NCI-H2196 (cell line): ENCODE results near the gene DBH.

ENCODE experiments used
- DNase-seq: peaks from one replicate; lab custom pipeline; 2025; ENCODE audit not compliant: unreplicated experiment; lab: John Stamatoyannopoulos, UW

The DBH gene

GRCh38 chr9:133604214-133604613 lies 31.9 kb upstream of the DBH start:
- DNase-seq = no peak

- no peak for DNase-seq
These were observed 31.3 kb upstream of the DBH start for GRCh38 chr9:133604856-133605255.

- DNase-seq = no peak
These were observed 30.7 kb upstream of the DBH start for GRCh38 chr9:133605446-133605845.

GRCh38 chr9:133605856-133606707 lies 30.1 kb upstream of the DBH start:
- DNase-seq = no peak

- no peak for DNase-seq
These were observed 29.5 kb upstream of the DBH start for GRCh38 chr9:133606708-133607025.

- no peak for DNase-seq
These were observed 28.8 kb upstream of the DBH start for GRCh38 chr9:133607381-133607780.

- no peak for DNase-seq
These were observed 28.2 kb upstream of the DBH start for GRCh38 chr9:133607976-133608375.

GRCh38 chr9:133608382-133608781 lies 27.8 kb upstream of the DBH start:
- no peak for DNase-seq

GRCh38 chr9:133608889-133609288 lies 27.3 kb upstream of the DBH start:
- no peak for DNase-seq

- peak; percentile 74 for DNase-seq
These were observed 26.7 kb upstream of the DBH start, which contains the start of gene FAM163B for GRCh38 chr9:133609311-133610098. FAM163B (minus strand) TSS chr9:133609389; CDS start chr9:133580223, 29,166 bp downstream.

- DNase-seq = no peak
These were observed 25.3 kb upstream of the DBH start for GRCh38 chr9:133610845-133611244.

GRCh38 chr9:133612051-133612450 lies 24.1 kb upstream of the DBH start:
- DNase-seq = no peak

- no peak for DNase-seq
These were observed 23.3 kb upstream of the DBH start for GRCh38 chr9:133612816-133613215.

- DNase-seq = no peak
These were observed 22.7 kb upstream of the DBH start for GRCh38 chr9:133613432-133613831.

- no peak for DNase-seq
These were observed 22.1 kb upstream of the DBH start for GRCh38 chr9:133614056-133614455.

- no peak for DNase-seq
These were observed 21.5 kb upstream of the DBH start for GRCh38 chr9:133614678-133615077.

- no peak for DNase-seq
These were observed 21.0 kb upstream of the DBH start for GRCh38 chr9:133615186-133615585.

GRCh38 chr9:133615606-133616188 lies 20.5 kb upstream of the DBH start:
- no peak for DNase-seq

GRCh38 chr9:133616643-133617405 lies 19.3 kb upstream of the DBH start:
- no peak for DNase-seq

GRCh38 chr9:133618726-133619125 lies 17.4 kb upstream of the DBH start:
- DNase-seq = no peak

GRCh38 chr9:133619791-133620190 lies 16.4 kb upstream of the DBH start:
- DNase-seq = no peak
